HUES48 (cell line): ENCODE measurements around the gene TFRC.
"Not testable (repeated sequence)": the region's sequence is repeated elsewhere in the genome, so short reads cannot be mapped to it uniquely, and the experiment has no call there.

Experiments used
- H3K27ac ChIP-seq: one replicate; pipeline ENCODE4 v1.7.0; 2013; ENCODE audit warnings: low read depth, low read length, inconsistent platforms
- H3K27me3 ChIP-seq: 2 replicates; pipeline ENCODE4 v1.6.1; 2013; ENCODE audit warnings: mild to moderate bottlenecking, low read length; ENCODE audit not compliant: control insufficient read depth, insufficient read depth
- H3K36me3 ChIP-seq: 2 replicates; pipeline ENCODE4 v1.6.1; 2013; ENCODE audit warnings: low read length; ENCODE audit not compliant: control insufficient read depth, insufficient read depth
- H3K4me1 ChIP-seq: 2 replicates; pipeline ENCODE4 v1.6.1; 2013; ENCODE audit warnings: mild to moderate bottlenecking, low read length; ENCODE audit not compliant: control insufficient read depth, insufficient read depth
- H3K4me3 ChIP-seq: 2 replicates; pipeline ENCODE4 v1.5.1; 2013; ENCODE audit warnings: mild to moderate bottlenecking, low read depth, low read length
- H3K9ac ChIP-seq: 2 replicates; pipeline ENCODE4 v1.6.1; 2013; ENCODE audit warnings: mild to moderate bottlenecking, low read depth, low read length, moderate library complexity
- H3K9me3 ChIP-seq: 2 replicates; pipeline ENCODE4 v1.6.1; 2013; ENCODE audit warnings: low read length; ENCODE audit not compliant: control insufficient read depth, insufficient read depth

The TFRC gene

GRCh38 chr3:196111939-196112386, 30.1 kb upstream of the TFRC start:
- Histone ChIP-seq H3K9ac (no peak overlapping the region), H3K4me3 (no peak overlapping the region), H3K27ac (no peak overlapping the region), H3K9me3 (no peaks in the 10 kb centered on the region), H3K36me3 (no peaks in the 10 kb centered on the region), H3K4me1 (peaks cover 11% of the 10 kb centered on the region), H3K27me3 (no peaks in the 10 kb centered on the region)

- Histone ChIP-seq H3K27ac (peak overlapping the region; percentile 45), H3K27me3 (no peaks in the 10 kb centered on the region), H3K9ac (no peak overlapping the region), H3K4me3 (no peak overlapping the region), H3K4me1 (peaks cover 11% of the 10 kb centered on the region), H3K9me3 (no peaks in the 10 kb centered on the region), H3K36me3 (no peaks in the 10 kb centered on the region)
Measured at GRCh38 chr3:196108075-196108743, 26.3 kb upstream of the TFRC start.

- H3K9ac ChIP-seq, H3K27ac ChIP-seq, H3K4me1 ChIP-seq, H3K9me3 ChIP-seq, H3K4me3 ChIP-seq, H3K36me3 ChIP-seq, H3K27me3 ChIP-seq: not testable (repeated sequence)
Measured at GRCh38 chr3:196104707-196105106, 22.8 kb upstream of the TFRC start.

- H3K36me3 ChIP-seq, H3K9me3 ChIP-seq, H3K27me3 ChIP-seq, H3K27ac ChIP-seq, H3K4me3 ChIP-seq, H3K4me1 ChIP-seq, H3K9ac ChIP-seq: not testable (repeated sequence)
Measured at GRCh38 chr3:196098365-196098980, 16.6 kb upstream of the TFRC start.

- Histone ChIP-seq H3K4me1 (no peaks in the 10 kb centered on the region), H3K9ac (no peak overlapping the region), H3K27ac (no peak overlapping the region), H3K36me3 (no peaks in the 10 kb centered on the region), H3K9me3 (peaks cover under 1% of the 10 kb centered on the region; the same call in 1 of the 2 replicates), H3K4me3 (no peak overlapping the region), H3K27me3 (no peaks in the 10 kb centered on the region)
Measured at GRCh38 chr3:196097373-196098154, 15.7 kb upstream of the TFRC start.

- no peaks in the 10 kb centered on the region for H3K9me3 ChIP-seq
- no peaks in the 10 kb centered on the region for H3K27me3 ChIP-seq
- H3K9ac ChIP-seq = no peak overlapping the region
- no peak overlapping the region for H3K4me3 ChIP-seq
- no peaks in the 10 kb centered on the region for H3K4me1 ChIP-seq
- H3K27ac ChIP-seq = no peak overlapping the region
- H3K36me3 ChIP-seq = no peaks in the 10 kb centered on the region
Measured at GRCh38 chr3:196096382-196096953, 14.6 kb upstream of the TFRC start.

- no peak overlapping the region for H3K4me3 ChIP-seq
- H3K4me1 ChIP-seq = no peaks in the 10 kb centered on the region
- H3K9me3 ChIP-seq = no peaks in the 10 kb centered on the region
- H3K27ac ChIP-seq = no peak overlapping the region
- no peaks in the 10 kb centered on the region for H3K27me3 ChIP-seq
- H3K9ac ChIP-seq = no peak overlapping the region
- no peaks in the 10 kb centered on the region for H3K36me3 ChIP-seq
Measured at GRCh38 chr3:196093317-196094111, 11.6 kb upstream of the TFRC start.

- no peaks in the 10 kb centered on the region for H3K4me1 ChIP-seq
- H3K4me3 ChIP-seq = no peak overlapping the region
- H3K27ac ChIP-seq = no peak overlapping the region
- H3K36me3 ChIP-seq = no peaks in the 10 kb centered on the region
- no peak overlapping the region for H3K9ac ChIP-seq
- H3K9me3 ChIP-seq = no peaks in the 10 kb centered on the region
- H3K27me3 ChIP-seq = no peaks in the 10 kb centered on the region
Measured at GRCh38 chr3:196087906-196088305, 6.0 kb upstream of the TFRC start.

GRCh38 chr3:196082619-196082971, 705 bp upstream of the TFRC start:
- Histone ChIP-seq H3K27me3 (no peaks in the 10 kb centered on the region), H3K9ac (no peak overlapping the region), H3K9me3 (no peaks in the 10 kb centered on the region), H3K36me3 (no peaks in the 10 kb centered on the region), H3K4me3 (peak overlapping the region; percentile 93), H3K4me1 (peaks cover 9% of the 10 kb centered on the region; the same call in 1 of the 2 replicates), H3K27ac (no peak overlapping the region)

- Histone ChIP-seq H3K27ac (peak overlapping the region; percentile 90), H3K9ac (peak overlapping the region; percentile 95), H3K9me3 (no peaks in the 10 kb centered on the region), H3K36me3 (peaks cover 9% of the 10 kb centered on the region), H3K27me3 (no peaks in the 10 kb centered on the region), H3K4me3 (peak overlapping the region; percentile 93), H3K4me1 (peaks cover 9% of the 10 kb centered on the region; the same call in 1 of the 2 replicates)
Measured at GRCh38 chr3:196081002-196081833, 672 bp downstream of the TFRC start.
